ENCODE measurements around the gene UBL3.

The UBL3 gene

DNA sequence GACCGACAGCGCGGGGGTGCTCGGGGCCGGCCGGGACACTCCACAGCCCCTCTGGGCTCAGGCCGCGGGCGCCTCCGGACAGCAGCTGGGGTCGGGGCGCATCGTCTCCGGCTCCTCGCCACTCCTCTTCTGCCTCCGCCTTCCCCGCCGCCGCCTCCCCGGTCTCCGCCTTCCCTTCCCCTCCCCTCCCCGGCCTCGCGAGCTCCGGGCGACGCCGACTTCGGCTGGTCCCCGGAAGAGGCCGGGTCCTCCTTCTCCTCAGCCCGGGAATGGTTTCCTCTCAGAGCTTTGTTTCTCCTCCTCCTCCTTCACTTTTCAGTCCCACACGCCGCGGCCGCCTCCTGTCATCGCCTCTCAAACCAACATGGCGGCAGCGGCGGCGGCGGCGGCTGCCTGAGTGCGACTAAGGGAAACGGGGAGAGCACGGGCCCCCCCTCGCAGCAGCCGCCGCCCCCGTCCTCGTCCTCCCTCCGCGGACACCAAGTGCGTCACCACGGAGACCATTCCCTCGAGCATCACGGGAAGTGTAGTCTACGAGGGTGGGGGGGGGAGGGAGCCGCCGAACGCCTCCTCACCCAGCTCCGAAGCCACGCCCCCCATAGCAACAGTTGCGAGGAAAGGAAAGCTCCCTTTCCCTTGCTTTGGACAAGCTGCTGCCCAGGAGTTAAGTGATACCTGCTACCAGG lies at the start of gene UBL3:
TSS of gene UBL3 (minus strand) at position 405 of the 686 bp plus-strand sequence. CDS start 1,079 bp downstream, outside the sequence.
- DNase-seq, result peak; percentile 71 to 98 (median 94)

GRCh38 chr13:29897102-29897501 lies 46.7 kb upstream of the UBL3 start:
- no peak for DNase-seq

DNA sequence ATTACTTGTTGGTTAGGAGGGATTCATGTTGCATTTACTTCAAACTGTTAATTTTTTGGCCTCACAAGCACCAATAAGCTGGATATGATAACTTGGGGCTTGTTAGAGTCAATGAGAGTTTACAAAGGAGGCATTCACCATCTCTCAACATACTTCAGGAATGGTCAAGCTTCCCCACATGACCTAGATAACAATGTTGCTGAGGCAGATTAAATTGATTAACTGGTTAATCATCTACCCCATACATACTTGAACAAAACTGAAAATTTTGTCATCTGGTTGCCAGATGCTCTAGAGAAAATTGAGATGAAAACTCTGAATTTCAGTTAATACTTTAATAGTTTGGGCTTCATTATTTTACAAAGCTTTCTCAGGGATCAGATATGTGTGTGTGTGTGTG lies 43.0 kb upstream of the UBL3 start:
- DNase-seq, result no peak

- peak in 10 of 14 donors; percentile 36 to 66 (median 48) for DNase-seq
Measured at GRCh38 chr13:29892151-29892550, 41.7 kb upstream of the UBL3 start.

DNA sequence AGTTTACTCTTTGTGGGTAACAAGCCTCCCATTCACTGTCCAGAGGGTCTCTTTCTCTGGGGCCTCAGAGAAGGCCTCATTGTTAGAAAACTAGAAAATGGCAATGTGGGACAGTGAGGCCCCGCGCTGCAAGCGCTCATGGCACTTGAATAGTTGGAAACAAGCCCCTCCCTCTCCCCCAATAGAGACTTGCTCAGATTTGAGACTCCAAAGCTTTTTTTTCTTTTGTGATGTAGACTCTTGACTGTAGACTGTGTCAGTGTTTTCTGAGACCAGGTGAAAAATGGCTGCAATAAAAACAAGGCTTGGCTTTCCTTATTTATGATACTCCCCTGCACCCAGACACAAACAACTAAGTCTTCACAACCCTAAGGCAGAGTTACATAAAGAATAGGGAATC lies 38.7 kb upstream of the UBL3 start:
- no peak for DNase-seq

DNA sequence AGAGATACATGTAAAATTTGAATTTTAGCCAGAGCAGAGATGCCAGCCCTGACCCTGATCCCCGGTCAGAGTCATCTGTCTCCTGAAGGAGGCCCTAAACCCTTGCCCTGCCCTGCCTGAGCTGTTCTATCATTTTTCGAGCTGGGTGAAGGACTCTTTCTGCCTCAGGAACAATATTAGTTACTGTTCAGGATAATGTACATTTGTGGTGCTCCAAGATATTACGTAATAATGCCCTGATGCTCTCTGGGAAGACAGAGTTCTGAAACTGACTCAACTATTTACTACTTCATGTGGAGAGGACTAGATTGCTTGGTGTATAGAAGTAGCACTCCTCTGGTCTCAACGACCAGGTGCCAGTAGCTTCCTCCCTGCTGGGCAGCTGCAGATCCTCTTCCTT lies 37.9 kb upstream of the UBL3 start:
- DNase-seq, result no peak

DNA sequence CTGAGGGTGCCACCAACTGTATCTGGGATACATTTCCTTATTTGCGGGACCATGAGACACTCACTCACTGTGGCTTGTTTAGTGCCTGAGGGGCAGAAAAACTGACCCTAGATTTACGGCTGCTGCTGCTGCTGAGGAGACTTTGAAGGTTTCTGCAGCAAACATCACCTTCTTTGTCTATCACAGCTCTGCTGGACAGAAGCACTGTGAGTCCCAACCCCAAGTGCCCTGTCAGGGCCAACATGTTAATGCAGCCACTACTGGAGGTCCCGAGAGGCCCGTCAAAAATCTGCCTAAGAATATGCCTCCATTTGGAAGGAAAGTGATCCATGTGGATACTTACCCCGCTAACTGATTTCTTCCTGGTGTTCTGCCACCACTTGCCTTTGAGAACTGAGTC lies 37.3 kb upstream of the UBL3 start:
- DNase-seq, result no peak

GRCh38 chr13:29887030-29887557 lies 36.7 kb upstream of the UBL3 start:
- DNase-seq, result no peak

GRCh38 chr13:29886446-29886845 lies 36.0 kb upstream of the UBL3 start:
- DNase-seq, result no peak

DNA sequence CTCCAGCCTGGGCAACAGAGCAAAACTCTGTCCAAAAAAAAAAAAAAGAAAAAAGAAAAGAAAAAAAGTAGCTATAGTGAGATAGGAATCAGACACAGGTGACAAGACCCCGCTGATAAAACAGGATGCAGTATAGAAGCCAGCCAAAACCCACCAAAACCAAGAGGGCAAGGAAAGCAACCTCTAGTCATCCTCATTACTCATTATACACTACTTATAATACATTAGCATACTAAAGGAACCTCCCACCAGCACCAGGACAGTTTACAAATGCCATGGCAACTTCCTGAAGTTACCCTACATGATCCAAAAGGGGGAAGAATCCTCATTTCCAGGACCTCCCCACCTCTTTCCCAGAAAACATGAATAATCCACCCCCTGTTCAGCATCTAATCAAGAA lies 35.6 kb upstream of the UBL3 start:
- no peak for DNase-seq

DNA sequence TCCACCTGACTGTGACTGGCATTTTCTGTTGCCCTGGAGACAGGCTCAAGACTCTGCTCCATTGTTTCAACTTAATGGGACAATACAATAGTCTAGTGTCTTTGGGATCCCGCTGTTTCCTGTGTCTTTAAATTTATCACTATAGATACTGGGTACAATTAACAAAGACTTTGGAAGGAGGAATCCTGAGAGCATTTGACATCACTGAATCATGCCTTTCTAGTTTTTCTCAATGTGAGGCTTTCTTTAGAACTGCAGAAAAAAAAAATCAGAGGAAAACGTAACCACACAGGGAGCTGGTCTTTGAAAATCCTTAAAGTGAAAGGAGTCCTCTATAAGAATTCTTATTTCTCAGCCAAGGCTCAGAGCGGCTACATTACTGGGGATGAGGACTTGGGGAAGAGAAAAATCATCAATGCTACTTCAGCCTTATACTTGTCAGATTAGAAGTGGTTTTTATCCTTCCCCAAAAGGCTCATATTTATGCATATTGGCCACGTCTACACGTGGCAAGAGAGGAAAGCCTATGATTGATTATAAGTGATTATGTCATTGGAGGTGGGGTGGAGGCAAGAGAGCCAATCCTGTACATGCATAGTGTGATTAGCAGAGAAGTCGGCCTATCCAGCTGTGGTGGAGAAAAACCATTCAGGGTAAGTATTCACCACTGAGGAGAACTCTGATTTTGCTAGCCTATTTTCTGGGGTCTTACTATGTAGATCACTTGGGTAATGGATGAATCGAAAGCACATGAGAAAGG lies 34.4 kb upstream of the UBL3 start:
- DNase-seq, result peak in 2 of 14 donors; percentile 34 to 37

- peak in 2 of 14 donors; percentile 8 to 9 for DNase-seq
Measured at GRCh38 chr13:29883941-29884518, 33.6 kb upstream of the UBL3 start.

DNA sequence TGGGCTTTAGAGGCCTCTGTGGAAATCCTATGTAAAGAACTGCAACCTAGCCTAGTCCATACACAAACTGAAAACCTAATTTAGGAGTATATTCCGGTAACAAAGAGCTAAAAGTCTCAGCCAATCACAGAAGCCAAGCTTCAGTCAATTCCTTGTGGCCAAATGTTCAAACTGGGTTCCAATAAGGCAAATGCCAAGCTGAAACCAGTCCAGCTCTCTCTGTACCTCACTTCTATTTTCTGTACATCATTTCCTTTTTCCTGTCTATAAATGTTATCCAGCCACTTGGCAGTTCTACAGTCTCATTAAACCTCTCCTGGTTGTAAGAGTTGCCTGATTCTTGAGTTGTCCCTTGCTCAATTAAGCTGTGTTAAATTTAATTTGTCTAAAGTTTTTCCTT lies 31.7 kb upstream of the UBL3 start:
- DNase-seq, result no peak

- DNase-seq, result no peak
Measured at GRCh38 chr13:29878101-29878500, 27.7 kb upstream of the UBL3 start.

DNA sequence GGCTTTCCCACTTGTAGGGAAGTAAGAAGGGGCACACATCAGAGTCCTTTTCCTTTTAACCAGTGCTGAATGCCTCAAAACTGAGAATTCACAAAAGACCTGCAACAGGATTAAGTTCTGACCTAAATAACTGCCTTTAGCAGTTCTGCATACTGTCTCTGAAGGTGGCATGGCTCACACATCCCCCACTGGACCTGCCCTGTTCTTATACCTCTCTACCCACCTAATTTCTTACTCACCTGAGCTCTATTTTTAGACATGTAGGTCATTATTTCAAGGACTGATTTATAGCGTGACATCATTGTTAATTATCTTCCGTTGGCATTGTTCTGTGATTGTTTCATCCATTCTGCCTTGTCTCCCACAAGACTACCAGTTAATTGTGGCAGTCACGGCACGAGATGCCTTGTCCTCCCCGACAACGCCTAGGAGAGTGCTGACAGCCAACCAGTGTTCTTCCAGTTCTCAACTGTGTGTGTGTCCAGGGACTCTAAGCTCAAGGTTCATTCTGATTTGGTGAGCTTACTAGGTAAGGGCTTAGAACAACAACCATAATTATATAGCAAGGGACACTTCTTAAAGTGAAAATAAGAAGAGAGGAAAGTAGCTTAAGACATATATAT lies 27.1 kb upstream of the UBL3 start:
- no peak for DNase-seq

- no peak for DNase-seq
Measured at GRCh38 chr13:29875646-29876045, 25.2 kb upstream of the UBL3 start.

- DNase-seq, result no peak
Measured at GRCh38 chr13:29868581-29868980, 18.2 kb upstream of the UBL3 start.

DNA sequence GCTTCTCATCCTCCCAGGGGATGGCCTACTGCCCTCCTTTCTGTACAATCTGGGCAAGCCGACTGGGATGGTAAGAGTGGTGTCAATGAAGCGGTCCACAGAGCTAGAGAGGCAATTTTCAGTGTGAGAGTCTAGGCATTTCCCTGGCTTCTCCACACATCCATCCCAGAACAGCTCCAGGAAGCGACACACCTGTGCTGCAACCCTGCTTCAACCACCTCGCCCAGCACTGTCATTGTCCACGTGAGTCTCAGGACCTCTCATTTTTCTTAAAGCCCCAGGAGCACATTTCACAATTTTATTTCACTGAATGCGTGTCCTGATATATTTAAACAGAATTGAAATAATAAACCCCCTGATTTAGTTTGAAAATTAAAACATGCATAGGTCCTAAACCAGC lies 15.5 kb upstream of the UBL3 start:
- no peak for DNase-seq

DNA sequence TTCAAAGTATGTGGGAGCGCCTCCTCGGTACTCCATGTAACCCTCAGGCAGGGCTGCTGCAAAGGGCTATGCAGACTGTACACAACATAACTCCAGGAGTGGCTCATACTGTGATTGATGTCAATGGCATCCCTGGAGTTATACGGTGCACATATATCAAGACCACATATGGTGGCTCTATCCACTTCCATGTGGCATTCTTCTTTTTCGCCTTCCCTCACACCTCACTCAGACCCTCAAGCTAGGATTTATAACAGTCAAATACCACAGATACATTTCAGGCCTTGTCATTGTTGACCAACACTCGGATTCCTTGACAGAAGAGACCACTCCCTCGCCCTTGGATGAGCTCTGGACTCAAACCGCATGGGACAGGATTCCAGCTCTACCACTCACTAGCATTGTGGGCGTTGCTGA lies 11.3 kb upstream of the UBL3 start:
- no peak for DNase-seq

- DNase-seq, result no peak
Measured at GRCh38 chr13:29859971-29860370, 9.6 kb upstream of the UBL3 start.

GRCh38 chr13:29858667-29859066 lies 8.2 kb upstream of the UBL3 start:
- DNase-seq, result no peak

DNA sequence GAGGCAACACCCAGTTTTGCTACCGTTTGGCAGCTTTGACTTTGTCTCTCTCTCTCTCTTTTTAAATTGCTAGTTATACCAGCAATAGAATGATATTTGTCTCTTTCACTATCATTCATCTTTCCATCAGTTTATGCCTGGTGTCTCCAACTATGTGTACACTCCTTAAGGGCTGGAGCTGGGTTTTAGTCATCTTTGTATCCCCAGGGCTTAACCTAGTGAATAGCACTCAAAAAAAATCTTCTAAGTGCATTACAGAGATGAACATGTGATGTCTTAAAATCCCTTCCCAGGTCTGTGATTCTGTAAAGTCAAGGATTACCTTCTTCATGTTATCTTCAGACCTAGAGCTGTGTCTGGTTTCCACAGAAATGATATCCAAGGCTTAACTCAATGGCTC lies 7.8 kb upstream of the UBL3 start:
- no peak for DNase-seq

DNA sequence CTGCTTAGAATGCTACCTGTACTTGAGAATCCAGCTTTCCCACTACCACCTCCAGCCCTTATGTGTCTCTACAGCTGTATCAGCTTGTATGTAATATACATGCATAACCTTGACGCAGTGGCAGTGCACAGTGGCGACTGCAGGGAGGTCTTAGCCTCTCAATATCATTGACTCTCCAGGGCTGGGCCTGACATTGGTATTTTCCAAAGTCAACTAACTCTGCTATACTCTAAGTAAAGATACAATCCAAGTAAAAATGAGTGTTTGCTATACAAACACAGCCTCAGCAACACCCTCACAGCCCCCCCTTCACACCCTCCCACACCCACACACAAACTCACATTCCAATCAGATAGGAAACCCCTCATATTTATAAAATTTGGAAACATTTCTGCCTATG lies 6.7 kb upstream of the UBL3 start:
- no peak for DNase-seq

Data from C1 segment of cervical spinal cord (tissue), 14 donors.